Liver (tissue), 9 donors: ENCODE measurements around the gene ANKRD13A. TPM values are rescaled to one million over a fixed set of nuclear protein-coding genes. Genes with fewer than 3 reads are reported as not detected.
"Not testable (repeated sequence)": the region's sequence is repeated elsewhere in the genome, so short reads cannot be mapped to it uniquely, and the experiment has no call there.

Experiments used
- DNase-seq: peaks from one replicate; pipeline ENCODE4 v3.0.0-alpha.2; 2017; ENCODE audit warnings: low spot score
- H3K27ac ChIP-seq, 2 donors: one replicate each; pipeline ENCODE4 v1.7.0; 2013; ENCODE audit warnings: inconsistent platforms in 2 of 2, low read length in 2 of 2, control low read depth in 1 of 2, low read depth in 1 of 2, mild to moderate bottlenecking in 1 of 2
- H3K27me3 ChIP-seq, 4 donors: one replicate each; pipeline versions ENCODE4 v1.6.1 to v1.7.0; 2013; ENCODE audit warnings: low read length in 3 of 4, inconsistent platforms in 1 of 4, mild to moderate bottlenecking in 1 of 4, moderate library complexity in 1 of 4; ENCODE audit not compliant: control insufficient read depth in 4 of 4, insufficient read depth in 4 of 4
- H3K36me3 ChIP-seq, 4 donors: one replicate each; pipeline versions ENCODE4 v1.6.1 to v1.7.0; 2013; ENCODE audit warnings: low read length in 3 of 4, mild to moderate bottlenecking in 3 of 4, low read depth in 1 of 4, moderate library complexity in 1 of 4; ENCODE audit not compliant: control insufficient read depth in 4 of 4, insufficient read depth in 3 of 4
- H3K4me1 ChIP-seq, 4 donors: one replicate each; pipeline versions ENCODE4 v1.6.1 to v1.7.0; 2013; ENCODE audit warnings: low read length in 3 of 4, mild to moderate bottlenecking in 3 of 4, moderate library complexity in 1 of 4; ENCODE audit not compliant: control insufficient read depth in 4 of 4, insufficient read depth in 4 of 4
- H3K4me3 ChIP-seq, 3 donors: one replicate each; pipeline versions ENCODE4 v1.6.1 to v1.7.0; 2013; ENCODE audit warnings: low read length in 3 of 3, control low read depth in 1 of 3, low read depth in 1 of 3, mild to moderate bottlenecking in 1 of 3
- H3K9ac ChIP-seq, 2 donors: one replicate each; pipeline ENCODE4 v1.7.0; 2013; ENCODE audit warnings: low read length in 2 of 2, mild to moderate bottlenecking in 2 of 2, moderate library complexity in 2 of 2, control low read depth in 1 of 2, low read depth in 1 of 2
- H3K9me3 ChIP-seq, 4 donors: one replicate each; pipeline versions ENCODE4 v1.6.1 to v1.7.0; 2013; ENCODE audit warnings: low read length in 3 of 4; ENCODE audit not compliant: control insufficient read depth in 4 of 4
- ATF3 ChIP-seq: IDR thresholded peaks from 2 replicates; pipeline ENCODE4 v1.6.1; 2016; ENCODE audit warnings: antibody characterized with exemption
- CTCF ChIP-seq: fragments of 150-350 bp; IDR thresholded peaks from 2 replicates; pipeline ENCODE4 v1.5.1; 2017; ENCODE audit warnings: improper control_type of control experiment, low read depth, low read length; ENCODE audit not compliant: missing input control
- EGR1 ChIP-seq, 2 donors: IDR thresholded peaks; 2 replicates each; pipeline ENCODE4 v1.6.1; 2016 to 2018; ENCODE audit warnings: antibody characterized with exemption in 2 of 2, low read depth in 2 of 2
- FOXA1 ChIP-seq: IDR thresholded peaks from 2 replicates; pipeline ENCODE4 v1.6.1; 2016; ENCODE audit warnings: antibody characterized with exemption
- FOXA2 ChIP-seq: IDR thresholded peaks from 2 replicates; pipeline ENCODE4 v1.6.1; 2016; ENCODE audit warnings: antibody characterized with exemption
- GABPA ChIP-seq, 2 donors: IDR thresholded peaks in 1 of 2; conservative IDR thresholded peaks in 1 of 2; 2 replicates each; pipeline ENCODE4 v1.6.1; 2016; ENCODE audit warnings: antibody characterized with exemption in 2 of 2, mild to moderate bottlenecking in 1 of 2, moderate library complexity in 1 of 2
- HNF4A ChIP-seq, 2 donors: conservative IDR thresholded peaks; 2 replicates each; pipeline ENCODE4 v1.6.1; 2016; ENCODE audit warnings: antibody characterized with exemption in 2 of 2, mild to moderate bottlenecking in 2 of 2
- HNF4G ChIP-seq: IDR thresholded peaks from 2 replicates; pipeline ENCODE4 v1.6.1; 2016; ENCODE audit warnings: antibody characterized with exemption
- JUND ChIP-seq, 2 donors: IDR thresholded peaks; 2 replicates each; pipeline ENCODE4 v1.6.1; 2016; ENCODE audit warnings: antibody characterized with exemption in 2 of 2
- MAX ChIP-seq: IDR thresholded peaks from 2 replicates; pipeline ENCODE4 v1.6.1; 2016; ENCODE audit warnings: antibody characterized with exemption
- NR2F2 ChIP-seq: IDR thresholded peaks from 2 replicates; pipeline ENCODE4 v1.6.1; 2016; ENCODE audit warnings: antibody characterized with exemption
- RAD21 ChIP-seq, 2 donors: IDR thresholded peaks; 2 replicates each; pipeline ENCODE4 v1.6.1; 2016; ENCODE audit warnings: antibody characterized with exemption in 2 of 2, mild to moderate bottlenecking in 2 of 2
- REST ChIP-seq: IDR thresholded peaks from 2 replicates; pipeline ENCODE4 v1.6.1; 2016; ENCODE audit warnings: antibody characterized with exemption, mild to moderate bottlenecking
- RXRA ChIP-seq, 2 donors: IDR thresholded peaks; 2 replicates each; pipeline ENCODE4 v1.6.1; 2017 to 2018; ENCODE audit warnings: antibody characterized with exemption in 2 of 2, mild to moderate bottlenecking in 1 of 2
- SP1 ChIP-seq: IDR thresholded peaks from 2 replicates; pipeline ENCODE4 v1.6.1; 2018; ENCODE audit warnings: antibody characterized with exemption, mild to moderate bottlenecking
- TAF1 ChIP-seq: conservative IDR thresholded peaks from 2 replicates; pipeline ENCODE4 v1.6.1; 2016; ENCODE audit warnings: antibody characterized with exemption, mild to moderate bottlenecking
- YY1 ChIP-seq: IDR thresholded peaks from 2 replicates; pipeline ENCODE4 v1.6.1; 2016; ENCODE audit warnings: antibody characterized with exemption, mild to moderate bottlenecking
- ZBTB33 ChIP-seq: IDR thresholded peaks from 2 replicates; pipeline ENCODE4 v1.6.1; 2016; ENCODE audit warnings: antibody characterized with exemption
- WGBS: extraction: QIAGEN DNeasy Blood & Tissue Kit; methylation state at CpG from one replicate; pipeline ENCODE4 v1.1.7; 2013; 5-methylcytosine and 5-hydroxymethylcytosine counted together
- polyA plus RNA-seq, 2 donors: library from polyadenylated mRNA; stranded (reverse) in 1 of 2; unstranded in 1 of 2; fragments of 200-250 nt in 1 of 2; fragments of >200 nt in 1 of 2; fragmentation: Nextera tagmentation in 1 of 2; extraction: Ambion mirVana in 1 of 2; gene quantifications; one replicate each; pipeline versions ENCODE4 v1.2.1 to v1.2.3, GENCODE V29; 2013 to 2015
- total RNA-seq, 2 donors: library from RNA; depleted of rRNA; stranded (reverse); fragments of >200 nt; gene quantifications; one replicate each; pipeline ENCODE4 v1.2.3, GENCODE V29; 2014
- donor health status: healthy.
- donor health status: healthy.
- donor health status: healthy.
- donor health status: healthy.
- donor health status: healthy.

Gene ANKRD13A
- total and polyA plus RNA-seq, 4 donors, result 7.0 to 40.5 (median 18.8) TPM

GRCh38 chr12:110048242-110049027, 49.2 kb downstream of the ANKRD13A start, which contains the start of gene C12orf76:
Gene C12orf76 (minus strand): TSS chr12:110048522. CDS start chr12:110048495, 27 bp downstream.
- peak within 1 kb of the TSS; percentile 74 to 77 for H3K27ac ChIP-seq

GRCh38 chr12:110049034-110049433, 49.8 kb downstream of the ANKRD13A start:
- DNase-seq, H3K9me3 ChIP-seq, H3K27me3 ChIP-seq, H3K36me3 ChIP-seq: not testable (repeated sequence)
- Histone ChIP-seq H3K27ac (peak overlapping the region in 1 of 2 donors; percentile 77), H3K4me3 (peak overlapping the region in 2 of 3 donors; percentile 79 to 91), H3K9ac (peak overlapping the region in 1 of 2 donors; percentile 85), H3K4me1 (peaks cover 6 to 23% (median 18%) of the 10 kb centered on the region in 4 donors)
- WGBS, result 92% methylated on average over 11 of the region's 11 CpGs

More at GRCh38 chr12:110048242-110049027, 49.2 kb downstream of the ANKRD13A start, which contains the start of gene C12orf76:
- Histone ChIP-seq H3K4me1 (peaks cover 6 to 23% (median 18%) of the 10 kb centered on the region in 4 donors), H3K36me3 (no peaks in the 10 kb centered on the region), H3K9ac (peak within 1 kb of the TSS; percentile 36 to 85), H3K9me3 (no peaks in the 10 kb centered on the region), H3K4me3 (peak within 1 kb of the TSS; percentile 79 to 91 (median 79)), H3K27me3 (no peaks in the 10 kb centered on the region)
- TF ChIP-seq EGR1 (IDR thresholded peaks at IDR 0.05; ENCODE audit: low read depth in 2 of 2) (peak in 1 of 2 donors; percentile 61), NR2F2 (peak; percentile 52), FOXA2 (peak; percentile 32), RXRA (IDR thresholded peaks at IDR 0.05) (peak; percentile 47 to 60), HNF4A (conservative IDR thresholded peaks at IDR 0.05) (peak; percentile 48 to 68), JUND (IDR thresholded peaks at IDR 0.05) (no peak), MAX (peak; percentile 66), RAD21 (IDR thresholded peaks at IDR 0.05) (peak; percentile 55 to 63), FOXA1 (peak; percentile 9), SP1 (peak; percentile 84), ZBTB33 (peak; percentile 57), REST (peak; percentile 77), CTCF (no peak), ATF3 (no peak), YY1 (peak; percentile 87), GABPA (IDR thresholded peaks at IDR 0.05 in 1 of 2, conservative IDR thresholded peaks at IDR 0.05 in 1 of 2) (peak; percentile 86 to 95), TAF1 (peak; percentile 65), HNF4G (peak; percentile 38)
- 2% methylated on average over 47 of the region's 47 CpGs for WGBS
- DNase-seq, result peak; percentile 87

- not testable (repeated sequence) for H3K27me3 ChIP-seq, H3K36me3 ChIP-seq, H3K4me3 ChIP-seq, H3K9me3 ChIP-seq, H3K9ac ChIP-seq, H3K27ac ChIP-seq, DNase-seq
- H3K4me1 ChIP-seq, result peaks cover 6 to 23% (median 18%) of the 10 kb centered on the region in 4 donors
- WGBS, result 94% methylated on average over 9 of the region's 9 CpGs
Measured at GRCh38 chr12:110049666-110050065, 50.4 kb downstream of the ANKRD13A start.
